NCI-H460 (cell line): ENCODE results near the gene RGS17. TPM values are rescaled to one million over a fixed set of nuclear protein-coding genes. Genes with fewer than 3 reads are reported as not detected.
A peak's percentile ranks its signal among the peaks of the same experiment; 100 is the strongest.
"Not testable (repeated sequence)": the region's sequence is repeated elsewhere in the genome, so short reads cannot be mapped to it uniquely, and the experiment has no call there.

ENCODE experiments used
- DNase-seq: peaks from one replicate; pipeline ENCODE4 v3.0.0-alpha.2; 2016; ENCODE audit warnings: low read depth; ENCODE audit errors: extremely low read depth
- total RNA-seq: library from RNA; depleted of rRNA; stranded (reverse); fragments of >200 nt; shearing (Covaris generic); gene quantifications from 2 replicates; pipeline ENCODE4 v1.2.3, GENCODE V29; 2014

The RGS17 gene
- total RNA-seq, 1 experiment from 2014 or later = 0.20 TPM

DNA sequence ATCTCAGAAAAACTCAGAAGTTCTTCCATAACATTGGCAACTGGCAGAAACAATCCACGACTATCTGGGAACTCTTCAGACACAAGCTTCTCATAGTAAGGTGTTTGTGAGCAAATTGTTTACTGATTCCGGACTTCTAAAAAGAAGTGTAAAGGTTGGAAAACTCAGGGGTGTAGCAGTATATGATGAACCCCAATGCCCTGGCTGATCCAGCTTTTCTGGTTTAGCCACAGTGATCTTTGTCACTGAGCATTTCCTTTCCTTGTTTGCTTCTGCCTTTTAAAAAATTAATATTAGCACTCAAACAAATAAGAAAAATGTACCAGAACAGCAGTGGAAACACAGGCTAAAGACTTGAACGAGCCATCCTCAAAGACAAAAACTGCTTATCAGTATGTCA lies 4.9 kb downstream of the RGS17 start:
- DNase-seq = no peak

DNA sequence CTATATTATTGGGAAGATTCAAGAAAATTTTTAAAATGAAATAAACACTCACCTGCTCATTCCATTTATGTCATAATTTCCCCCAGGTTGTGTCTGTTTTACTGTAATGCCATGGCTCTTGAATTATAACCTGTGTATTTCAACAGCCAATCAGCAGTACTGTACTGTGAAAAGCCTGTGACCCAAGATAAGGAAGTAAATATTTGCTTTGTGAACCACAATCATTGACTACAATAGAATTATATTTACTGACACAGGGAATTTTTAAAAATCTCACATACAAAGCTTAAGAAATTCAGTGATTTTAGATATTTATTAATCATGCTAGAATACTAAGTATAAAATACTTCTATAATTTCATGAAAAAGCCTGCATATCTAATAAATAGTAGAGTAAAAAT lies 6.0 kb downstream of the RGS17 start:
- DNase-seq = no peak

DNA sequence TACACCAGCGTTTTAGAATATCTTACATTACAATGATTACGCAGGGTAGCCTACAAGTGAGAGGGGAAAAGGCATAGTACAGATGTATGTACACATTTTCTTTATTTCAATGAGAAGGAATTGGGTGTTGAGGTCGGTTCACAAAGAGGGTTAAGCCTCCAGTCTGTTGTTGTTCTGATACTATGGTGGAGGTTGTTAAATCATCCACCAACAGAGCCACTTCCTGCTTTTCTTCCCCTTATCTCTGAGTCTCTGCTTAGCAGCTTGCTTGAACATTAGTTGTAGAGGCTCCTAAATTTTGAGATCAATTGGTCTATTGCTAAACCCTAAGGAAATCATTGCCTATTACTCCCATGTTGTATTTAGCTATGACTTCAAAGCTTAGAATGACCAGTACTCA lies 7.3 kb downstream of the RGS17 start:
- DNase-seq = no peak

GRCh38 chr6:153121311-153121710 lies 9.8 kb downstream of the RGS17 start:
- no peak for DNase-seq

GRCh38 chr6:153117986-153118879 lies 12.8 kb downstream of the RGS17 start:
- DNase-seq = peak; percentile 34

- DNase-seq = not testable (repeated sequence)
These were observed 20.0 kb downstream of the RGS17 start for GRCh38 chr6:153111082-153111481.

DNA sequence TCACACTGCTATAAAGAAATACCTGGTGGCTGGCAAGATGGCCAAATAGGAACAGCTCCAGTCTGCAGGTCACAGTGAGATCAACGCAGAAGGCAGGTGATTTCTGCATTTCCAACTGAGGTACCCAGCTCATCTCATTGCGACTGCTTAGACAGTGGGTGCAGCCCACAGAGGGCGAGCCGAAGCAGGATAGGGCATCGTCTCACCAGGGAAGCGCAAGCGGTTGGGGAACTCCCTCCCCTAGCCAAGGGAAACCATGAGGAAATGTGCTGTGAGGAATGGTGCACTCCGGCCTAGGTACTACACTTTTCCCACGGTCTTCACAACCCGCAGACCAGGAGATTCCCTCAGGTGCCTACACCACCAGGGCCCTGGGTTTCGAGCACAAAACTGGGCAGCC lies 20.5 kb downstream of the RGS17 start:
- DNase-seq = not testable (repeated sequence)

GRCh38 chr6:153108315-153108714 lies 22.8 kb downstream of the RGS17 start:
- no peak for DNase-seq

- DNase-seq = no peak
These were observed 25.1 kb downstream of the RGS17 start for GRCh38 chr6:153106021-153106420.

DNA sequence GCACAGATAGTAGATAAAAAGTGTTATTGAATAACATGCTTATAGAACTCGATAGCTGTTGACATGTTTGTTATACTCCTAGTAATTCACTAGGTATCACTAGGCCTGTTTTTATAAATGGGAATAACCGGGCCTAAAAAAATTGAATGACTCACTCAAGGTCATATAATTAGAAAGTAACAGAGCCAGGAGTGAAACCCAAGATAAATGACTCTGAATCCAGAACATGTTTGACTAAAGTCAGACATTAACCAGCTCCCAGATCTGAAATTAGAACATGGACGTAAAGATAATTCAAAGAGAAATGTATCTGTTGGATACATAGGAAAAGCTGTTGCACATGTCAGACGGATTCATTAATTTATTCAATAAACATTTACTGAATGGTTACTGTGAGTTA lies 26.9 kb downstream of the RGS17 start:
- no peak for DNase-seq

GRCh38 chr6:153103319-153103655 lies 27.8 kb downstream of the RGS17 start:
- DNase-seq = no peak

GRCh38 chr6:153102605-153103318 lies 28.3 kb downstream of the RGS17 start:
- DNase-seq = no peak

GRCh38 chr6:153101461-153101860 lies 29.6 kb downstream of the RGS17 start:
- DNase-seq = no peak

- no peak for DNase-seq
These were observed 31.4 kb downstream of the RGS17 start for GRCh38 chr6:153099636-153100035.

DNA sequence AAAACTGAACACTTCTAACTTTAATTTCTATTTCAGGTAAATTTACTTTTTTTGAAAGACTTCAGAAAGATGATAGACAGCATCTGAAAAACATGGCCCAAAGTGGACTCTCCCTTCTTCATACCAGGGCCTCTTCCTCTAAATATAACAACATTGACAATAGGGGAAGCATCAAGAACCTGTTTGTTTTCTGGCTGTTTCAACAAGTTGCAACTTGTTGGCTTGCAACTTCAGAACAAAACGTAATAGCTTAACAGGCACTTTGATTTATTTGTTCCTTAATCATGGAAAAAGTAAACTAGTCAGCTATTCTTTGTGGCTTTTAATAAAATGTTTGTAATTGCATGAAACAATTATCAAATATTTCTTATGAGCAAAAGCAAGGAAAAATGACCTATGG lies 34.3 kb downstream of the RGS17 start:
- no peak for DNase-seq

- no peak for DNase-seq
These were observed 35.1 kb downstream of the RGS17 start for GRCh38 chr6:153096031-153096430.

DNA sequence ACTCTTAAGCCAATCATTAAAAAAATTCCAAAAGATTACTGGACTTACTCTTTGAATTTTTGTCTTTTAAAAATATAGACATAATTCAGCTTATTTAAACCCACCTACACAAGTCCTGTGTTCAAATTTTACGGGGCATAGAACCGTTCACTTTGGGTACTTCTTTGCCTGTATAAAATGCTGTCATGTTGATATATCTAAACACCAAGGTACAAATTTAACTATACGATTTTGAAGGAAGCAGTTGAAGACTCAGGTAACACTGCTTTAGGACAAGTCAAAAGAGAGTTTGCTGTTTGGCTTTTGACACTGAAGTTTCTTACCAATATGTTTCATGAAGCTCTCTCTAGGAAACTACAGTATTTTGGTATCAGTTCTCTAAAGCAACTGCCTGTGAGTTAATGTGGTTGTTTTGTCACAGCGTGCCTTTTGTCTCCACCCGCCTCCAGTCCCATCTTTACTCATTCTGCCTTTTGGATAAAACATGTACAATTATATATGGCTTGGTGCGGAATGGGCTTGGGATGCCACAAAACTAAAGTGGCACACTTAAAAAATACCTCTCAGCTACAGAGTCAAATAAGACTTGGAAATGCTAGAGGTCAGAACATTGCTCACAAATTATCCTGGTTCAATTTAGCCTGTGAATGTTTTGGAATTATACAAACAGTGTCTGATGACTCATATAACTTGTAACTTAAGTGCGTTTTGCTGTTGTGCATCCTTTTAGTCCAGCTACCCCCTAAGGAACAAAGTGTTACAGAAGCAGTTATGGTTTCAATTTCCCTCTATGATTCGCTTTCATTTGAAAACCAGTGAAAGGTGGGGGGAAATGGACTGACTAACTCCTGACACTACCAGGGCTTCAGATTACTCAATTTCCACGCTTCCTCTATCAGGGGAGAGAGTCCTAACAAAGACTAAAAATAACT lies 38.7 kb downstream of the RGS17 start:
- DNase-seq = no peak

GRCh38 chr6:153090241-153090930 lies 40.7 kb downstream of the RGS17 start:
- DNase-seq = no peak

GRCh38 chr6:153088796-153089195 lies 42.3 kb downstream of the RGS17 start:
- DNase-seq = no peak

GRCh38 chr6:153087436-153087835 lies 43.6 kb downstream of the RGS17 start:
- no peak for DNase-seq
